IMR-90 (cell line): ENCODE results near the gene YPEL3. TPM values are rescaled to one million over a fixed set of nuclear protein-coding genes. Genes with fewer than 3 reads are reported as not detected.

Experiments
- ATAC-seq: fragments of 200-7000 bp; cut with Tn5 transposase; 2 replicates; pipeline ENCODE4 v1.9.1; 2020; ENCODE audit warnings: low read depth, mild to moderate bottlenecking, moderate library complexity
- BruUV-seq: library from RNA; stranded (reverse); fragments of 400-500 nt; replicated peaks from 2 replicates; lab custom pipeline; 2021; lab: Mats Ljungman, UMichigan
- CTCF ChIA-PET: fragments of 300-600 bp; formaldehyde crosslinking; extraction: SDS; loops from one replicate; lab custom pipeline; 2021; ENCODE audit warnings: antibody characterized with exemption; lab: Yijun Ruan, JAX
- POLR2A ChIA-PET: fragments of 300-600 bp; sonication (Branson Sonifier 250); formaldehyde crosslinking; loops from one replicate; lab custom pipeline; 2022; ENCODE audit warnings: antibody characterized with exemption; ENCODE audit not compliant: unreplicated experiment; lab: Charles Lee
- DNase-seq: peaks from one replicate; pipeline ENCODE4 v3.0.0; 2013
- H2AFZ ChIP-seq: replicated peaks from 2 replicates; pipeline ENCODE3; 2013; ENCODE audit warnings: low read length, mild to moderate bottlenecking; ENCODE audit not compliant: poor library complexity
- H2AK5ac ChIP-seq: 2 replicates; pipeline ENCODE4 v1.6.1; 2013; ENCODE audit warnings: low read depth, low read length, inconsistent platforms
- H2AK9ac ChIP-seq: replicated peaks from 2 replicates; pipeline ENCODE3; 2013; ENCODE audit warnings: mild to moderate bottlenecking, low read depth, low read length, moderate library complexity; ENCODE audit not compliant: poor library complexity
- H2BK120ac ChIP-seq: 2 replicates; pipeline ENCODE4 v1.6.1; 2013; ENCODE audit warnings: low read depth, low read length, inconsistent platforms
- H2BK15ac ChIP-seq: 3 replicates; pipeline ENCODE4 v1.6.1; 2013; ENCODE audit warnings: low read depth, low read length, inconsistent platforms
- H2BK20ac ChIP-seq: 2 replicates; pipeline ENCODE4 v1.6.1; 2013; ENCODE audit warnings: low read depth, mild to moderate bottlenecking, inconsistent platforms, low read length, moderate library complexity
- H2BK5ac ChIP-seq: 2 replicates; pipeline ENCODE4 v1.6.1; 2013; ENCODE audit warnings: mild to moderate bottlenecking, low read depth, low read length, inconsistent platforms; ENCODE audit not compliant: poor library complexity, severe bottlenecking
- H3K14ac ChIP-seq: replicated peaks from 2 replicates; pipeline ENCODE4 v1.6.1; 2013; ENCODE audit warnings: low read depth, low read length, inconsistent platforms
- H3K18ac ChIP-seq: 2 replicates; pipeline ENCODE4 v1.6.1; 2013; ENCODE audit warnings: low read depth, low read length, control low read depth
- H3K23ac ChIP-seq: 2 replicates; pipeline ENCODE4 v1.6.1; 2013; ENCODE audit warnings: low read depth, low read length, inconsistent platforms
- H3K27ac ChIP-seq: 2 replicates; pipeline ENCODE4 v1.5.1; 2013; ENCODE audit warnings: mild to moderate bottlenecking, control low read depth, low read length; ENCODE audit not compliant: insufficient read depth
- H3K27me3 ChIP-seq: 2 replicates; pipeline ENCODE4 v1.6.1; 2013; ENCODE audit warnings: low read length; ENCODE audit not compliant: control insufficient read depth, insufficient read depth
- H3K36me3 ChIP-seq: 2 replicates; pipeline ENCODE4 v1.6.1; 2013; ENCODE audit warnings: low read length, mixed read lengths; ENCODE audit not compliant: control insufficient read depth, insufficient read depth
- H3K4ac ChIP-seq: 2 replicates; pipeline ENCODE4 v1.6.1; 2013; ENCODE audit warnings: low read depth, low read length, inconsistent platforms
- H3K4me1 ChIP-seq: 2 replicates; pipeline ENCODE4 v1.6.1; 2013; ENCODE audit warnings: low read length, mixed read lengths; ENCODE audit not compliant: control insufficient read depth, insufficient read depth
- H3K4me2 ChIP-seq: 2 replicates; pipeline ENCODE4 v1.6.1; 2013; ENCODE audit warnings: low read depth, mild to moderate bottlenecking, control low read depth, low read length, moderate library complexity
- H3K4me3 ChIP-seq: 2 replicates; pipeline ENCODE4 v1.5.1; 2013; ENCODE audit warnings: low read depth, mild to moderate bottlenecking, control low read depth, low read length, moderate library complexity; ENCODE audit not compliant: insufficient read depth
- H3K56ac ChIP-seq: 2 replicates; pipeline ENCODE4 v1.6.1; 2013; ENCODE audit warnings: low read length, inconsistent platforms; ENCODE audit not compliant: insufficient read depth; ENCODE audit errors: extremely low read depth
- H3K79me1 ChIP-seq, 2 experiments: 2 replicates each; pipeline ENCODE4 v1.6.1; 2013; ENCODE audit warnings: low read length in 2 of 2, inconsistent platforms in 1 of 2, low read depth in 1 of 2
- H3K9ac ChIP-seq: 2 replicates; pipeline ENCODE4 v1.6.1; 2013; ENCODE audit warnings: low read depth, low read length, control low read depth
- H3K9me1 ChIP-seq: 2 replicates; pipeline ENCODE4 v1.6.1; 2013; ENCODE audit warnings: low read length, inconsistent platforms; ENCODE audit not compliant: insufficient read depth
- H3K9me3 ChIP-seq: 2 replicates; pipeline ENCODE4 v1.6.1; 2013; ENCODE audit warnings: low read length; ENCODE audit not compliant: control insufficient read depth, insufficient read depth
- H4K20me1 ChIP-seq: 2 replicates; pipeline ENCODE4 v1.6.1; 2013; ENCODE audit warnings: low read length, inconsistent platforms; ENCODE audit not compliant: insufficient read depth
- H4K5ac ChIP-seq: 2 replicates; pipeline ENCODE4 v1.6.1; 2013; ENCODE audit warnings: mild to moderate bottlenecking, low read depth, low read length, control low read depth
- H4K8ac ChIP-seq, 2 experiments: 2 replicates each; pipeline ENCODE4 v1.6.1; 2013; ENCODE audit warnings: low read depth in 2 of 2, low read length in 2 of 2, control low read depth in 1 of 2, inconsistent platforms in 1 of 2
- H4K91ac ChIP-seq: 2 replicates; pipeline ENCODE4 v1.6.1; 2013; ENCODE audit warnings: low read depth, low read length, inconsistent platforms; ENCODE audit not compliant: insufficient read depth
- FOS ChIP-seq: fragments of 150-350 bp; IDR thresholded peaks from 2 replicates; pipeline ENCODE4 v1.6.1; 2016; ENCODE audit warnings: low read depth, low read length
- MAZ ChIP-seq: IDR thresholded peaks from 2 replicates; pipeline ENCODE4 v1.6.1; 2012; ENCODE audit warnings: low read depth, mild to moderate bottlenecking, low read length, improper control_type of control experiment, moderate library complexity, borderline replicate concordance
- SMC3 ChIP-seq: fragments of 150-350 bp; IDR thresholded peaks from 2 replicates; pipeline ENCODE4 v1.6.1; 2016; ENCODE audit warnings: low read depth, mild to moderate bottlenecking, antibody characterized with exemption, low read length, moderate library complexity
- WGBS, 2 experiments: methylation state at CpG; one replicate each; pipeline versions ENCODE4 v1.1.5 to v1.1.7; 2013; ENCODE audit warnings: missing lambda C conversion rate in 2 of 2; ENCODE audit not compliant: insufficient read length in 1 of 2; ENCODE audit errors: extremely low coverage in 2 of 2; 5-methylcytosine and 5-hydroxymethylcytosine counted together
- dilution Hi-C: fragments of 300-500 bp; cut with HindIII; formaldehyde crosslinking; loops from one replicate; pipeline ENCODE4 v1.14.3; 2018; ENCODE audit warnings: low sequenced_read_pairs; ENCODE audit not compliant: unreplicated experiment
- in situ Hi-C: fragments of 300-500 bp; cut with MboI; formaldehyde crosslinking; loops from 3 replicates; pipeline ENCODE4 v1.14.3; 2019; ENCODE audit warnings: low sequenced_read_pairs, inconsistent platforms, mixed read lengths
- intact Hi-C: fragments of 100-400 bp; cut with micrococcal nuclease; formaldehyde crosslinking; loops from 2 replicates; pipeline ENCODE4 v1.10.0; 2022
- polyA plus RNA-seq, 3 experiments: library from polyadenylated mRNA; depleted of rRNA; stranded (reverse); fragments of >200 nt; gene quantifications; 2 replicates each; pipeline ENCODE4 v1.2.3, GENCODE V29; 2012; ENCODE audit warnings: low replicate concordance in 1 of 3
- total RNA-seq: library from RNA; depleted of rRNA; stranded (reverse); fragments of >200 nt; gene quantifications from 2 replicates; pipeline ENCODE4 v1.2.3, GENCODE V29; 2012

YPEL3 gene
- total and polyA plus RNA-seq, 2 of the 4 experiments (the other 2 are of a cell fraction): 1.1 to 25.6 TPM

GRCh38 chr16:30066761-30067583 is 29.0 kb downstream of the YPEL3 start:
- H3K23ac ChIP-seq: peak overlapping the region; percentile 98
- 26% methylated on average over 6 of the region's 21 CpGs; no CpG with 5 or more reads in 1 of the 2 experiments for WGBS, 2 experiments
- ATAC-seq (no peak), DNase-seq (no peak)
- H4K5ac ChIP-seq: no peak overlapping the region
- POLR2A ChIA-PET: interaction anchor here (1.0 kb wide), 1 partner anchor 12 kb away, joined by 3 read pairs; no protein-coding TSS in a partner anchor
- no TSS peak for BruUV-seq
- peaks cover 50% of the 10 kb centered on the region for H3K36me3 ChIP-seq
- H3K4me2 ChIP-seq: peak overlapping the region; percentile 96
- peak overlapping the region; percentile 98; the same call in 1 of the 2 replicates for H2AK5ac ChIP-seq
- no peak overlapping the region for H2BK20ac ChIP-seq
- in situ Hi-C loops: no loop called here
- H3K79me1 ChIP-seq: peaks cover 30 to 65% of the 10 kb centered on the region in 2 experiments
- H2BK120ac ChIP-seq: no peak overlapping the region
- H2AK9ac ChIP-seq: peak overlapping the region; percentile 100
- no peaks in the 10 kb centered on the region for H3K9me3 ChIP-seq
- H3K18ac ChIP-seq: no peak overlapping the region
- no peak overlapping the region for H2BK15ac ChIP-seq
- no peak overlapping the region; a peak in 2 of 4 replicates for H4K8ac ChIP-seq
- dilution Hi-C loops: no loop called here
- peak overlapping the region; percentile 89 for H3K56ac ChIP-seq
- H3K9me1 ChIP-seq: peaks cover 23% of the 10 kb centered on the region
- peak overlapping the region; percentile 96 for H3K4ac ChIP-seq
- H3K4me3 ChIP-seq: peak overlapping the region; percentile 85
- H3K27ac ChIP-seq: peak overlapping the region; percentile 99
- CTCF ChIA-PET: no interaction called here
- no peak for TF ChIP-seq SMC3
- no peak for TF ChIP-seq FOS
- 0 out of 2 replicates have a peak, but pooled peaks have one; percentile 10 for TF ChIP-seq MAZ
- no peaks in the 10 kb centered on the region for H3K27me3 ChIP-seq
- H3K14ac ChIP-seq: peak overlapping the region; percentile 98
- peaks cover 63% of the 10 kb centered on the region for H4K20me1 ChIP-seq
- H4K91ac ChIP-seq: 0 out of 2 replicates have a peak overlapping the region, but pooled peaks have one; percentile 96
- H3K9ac ChIP-seq: peak overlapping the region; percentile 96
- H2BK5ac ChIP-seq: peak overlapping the region; percentile 98
- peak overlapping the region; percentile 65 for H2AFZ ChIP-seq
- peaks cover 32% of the 10 kb centered on the region for H3K4me1 ChIP-seq
- intact Hi-C loops: no loop called here
